ENCODE data around the gene FRMD7.

- TF ChIP-seq CTCF (conservative IDR thresholded peaks at IDR 0.05; ENCODE audit: low read length) (no peak), EZH2phosphoT487 (IDR thresholded peaks at IDR 0.05; ENCODE audit: borderline replicate concordance) (no peak)
These were observed 45.8 kb upstream of the FRMD7 start for GRCh38 chrX:132173647-132174046.
